Measurements from ENCODE around the gene BANK1.

GRCh38 chr4:101952985-101953384, 162.5 kb downstream of the BANK1 start:
- TF ChIP-seq EZH2 (IDR thresholded peaks at IDR 0.05) (no peak), CTCF (IDR thresholded peaks at IDR 0.05) (no peak)
